Measurements from ENCODE around the gene MIPOL1.

DNA sequence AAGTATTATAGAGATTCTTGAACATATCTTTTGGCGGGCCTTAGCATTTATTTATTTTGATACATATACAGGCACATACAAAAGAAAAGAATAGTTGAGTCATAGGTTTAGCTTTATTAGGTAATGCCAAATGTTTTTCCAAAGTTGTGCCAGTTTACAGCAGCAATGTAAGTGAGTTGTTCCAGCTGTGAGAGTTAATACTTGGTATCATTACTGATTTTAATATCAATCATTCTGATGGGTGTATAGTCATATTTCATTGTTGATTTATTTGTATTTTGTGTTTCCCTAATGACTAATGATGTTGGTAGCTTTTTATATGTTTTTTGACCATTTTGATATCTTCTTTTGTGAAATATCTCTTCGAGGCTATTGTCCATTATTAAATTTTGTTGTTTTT lies 122.4 kb downstream of the MIPOL1 start:
- TF ChIP-seq EZH2phosphoT487 (IDR thresholded peaks at IDR 0.05; ENCODE audit: borderline replicate concordance, low read depth, low read length), result no peak
- TF ChIP-seq, protein P1, sequence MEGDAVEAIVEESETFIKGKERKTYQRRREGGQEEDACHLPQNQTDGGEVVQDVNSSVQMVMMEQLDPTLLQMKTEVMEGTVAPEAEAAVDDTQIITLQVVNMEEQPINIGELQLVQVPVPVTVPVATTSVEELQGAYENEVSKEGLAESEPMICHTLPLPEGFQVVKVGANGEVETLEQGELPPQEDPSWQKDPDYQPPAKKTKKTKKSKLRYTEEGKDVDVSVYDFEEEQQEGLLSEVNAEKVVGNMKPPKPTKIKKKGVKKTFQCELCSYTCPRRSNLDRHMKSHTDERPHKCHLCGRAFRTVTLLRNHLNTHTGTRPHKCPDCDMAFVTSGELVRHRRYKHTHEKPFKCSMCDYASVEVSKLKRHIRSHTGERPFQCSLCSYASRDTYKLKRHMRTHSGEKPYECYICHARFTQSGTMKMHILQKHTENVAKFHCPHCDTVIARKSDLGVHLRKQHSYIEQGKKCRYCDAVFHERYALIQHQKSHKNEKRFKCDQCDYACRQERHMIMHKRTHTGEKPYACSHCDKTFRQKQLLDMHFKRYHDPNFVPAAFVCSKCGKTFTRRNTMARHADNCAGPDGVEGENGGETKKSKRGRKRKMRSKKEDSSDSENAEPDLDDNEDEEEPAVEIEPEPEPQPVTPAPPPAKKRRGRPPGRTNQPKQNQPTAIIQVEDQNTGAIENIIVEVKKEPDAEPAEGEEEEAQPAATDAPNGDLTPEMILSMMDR (conservative IDR thresholded peaks at IDR 0.05; ENCODE audit: low read length), result no peak
